Natural killer cell (primary cell): ENCODE results near the gene FHIT. TPM values are rescaled to one million over a fixed set of nuclear protein-coding genes. Genes with fewer than 3 reads are reported as not detected.

Source experiments
- ATAC-seq, 3 donors: fragments of 150-1000 bp in 2 of 3; fragments of 200-7000 bp in 1 of 3; cut with Tn5 transposase; 1 replicate in 1 of 3; 2 replicates in 2 of 3; pipeline ENCODE4 v1.10.0; 2021; ENCODE audit warnings: mild to moderate bottlenecking in 2 of 3, moderate library complexity in 2 of 3
- DNase-seq, 2 donors: peaks; one replicate each; pipeline versions ENCODE4 v3.0.0 to v3.0.0-alpha.2; 2013 to 2021; ENCODE audit warnings: mixed read lengths in 1 of 2
- H3K27ac ChIP-seq: one replicate; pipeline ENCODE4 v1.5.1; 2013; ENCODE audit warnings: mild to moderate bottlenecking, low read length
- H3K27me3 ChIP-seq: one replicate; pipeline ENCODE4 v1.6.1; 2013; ENCODE audit warnings: low read length; ENCODE audit not compliant: control insufficient read depth, insufficient read depth
- H3K36me3 ChIP-seq: one replicate; pipeline ENCODE4 v1.6.1; 2013; ENCODE audit warnings: low read length; ENCODE audit not compliant: control insufficient read depth, insufficient read depth
- H3K4me1 ChIP-seq: one replicate; pipeline ENCODE4 v1.6.1; 2013; ENCODE audit warnings: low read length; ENCODE audit not compliant: control insufficient read depth, insufficient read depth
- H3K4me3 ChIP-seq: one replicate; pipeline ENCODE4 v1.5.1; 2013; ENCODE audit warnings: low read length
- H3K9me3 ChIP-seq: one replicate; pipeline ENCODE4 v1.6.1; 2013; ENCODE audit warnings: low read length; ENCODE audit not compliant: control insufficient read depth, insufficient read depth
- H3K27ac Mint-ChIP-seq, 2 donors: one replicate each; pipeline ENCODE4 v1.8.0; 2022; ENCODE audit warnings: mild to moderate bottlenecking in 2 of 2, mixed read lengths in 2 of 2, moderate library complexity in 1 of 2
- H3K27me3 Mint-ChIP-seq, 2 donors: one replicate each; pipeline ENCODE4 v1.8.0; 2022; ENCODE audit warnings: low read depth in 2 of 2, mixed read lengths in 2 of 2
- H3K36me3 Mint-ChIP-seq: one replicate; pipeline ENCODE4 v1.8.0; 2022; ENCODE audit warnings: mixed read lengths
- H3K4me1 Mint-ChIP-seq, 2 donors: one replicate each; pipeline ENCODE4 v1.8.0; 2022; ENCODE audit warnings: mixed read lengths in 2 of 2
- H3K4me3 Mint-ChIP-seq: one replicate; pipeline ENCODE4 v1.8.0; 2022; ENCODE audit warnings: mild to moderate bottlenecking, moderate library complexity, mixed read lengths
- H3K9me3 Mint-ChIP-seq, 2 donors: one replicate each; pipeline ENCODE4 v1.8.0; 2022; ENCODE audit warnings: mixed read lengths in 2 of 2
- WGBS: methylation state at CpG from one replicate; pipeline ENCODE4 v1.1.7; 2013; ENCODE audit warnings: missing lambda C conversion rate; ENCODE audit not compliant: insufficient coverage; 5-methylcytosine and 5-hydroxymethylcytosine counted together
- intact Hi-C: fragments of 100-400 bp; cut with micrococcal nuclease; formaldehyde crosslinking; loops from one replicate; pipeline ENCODE4 v1.14.2; 2022
- total RNA-seq, 4 donors: library from RNA; stranded (reverse); fragments of 120-200 nt in 1 of 4; gene quantifications; one replicate each; pipeline versions ENCODE4 v1.2.3 to v1.2.4, GENCODE V29; 2013 to 2022
- TF ChIP-seq, protein P1 (sequence below): fragments of 200-600 bp; IDR thresholded peaks from one replicate; pipeline ENCODE4 v1.8.0; 2022; ENCODE audit warnings: antibody characterized with exemption

The FHIT gene
- total RNA-seq, 3 donors from 2014 or later (not counting 1 experiment from before 2014, with no cell fraction given), result 2.7 to 6.1 (median 3.3) TPM

DNA sequence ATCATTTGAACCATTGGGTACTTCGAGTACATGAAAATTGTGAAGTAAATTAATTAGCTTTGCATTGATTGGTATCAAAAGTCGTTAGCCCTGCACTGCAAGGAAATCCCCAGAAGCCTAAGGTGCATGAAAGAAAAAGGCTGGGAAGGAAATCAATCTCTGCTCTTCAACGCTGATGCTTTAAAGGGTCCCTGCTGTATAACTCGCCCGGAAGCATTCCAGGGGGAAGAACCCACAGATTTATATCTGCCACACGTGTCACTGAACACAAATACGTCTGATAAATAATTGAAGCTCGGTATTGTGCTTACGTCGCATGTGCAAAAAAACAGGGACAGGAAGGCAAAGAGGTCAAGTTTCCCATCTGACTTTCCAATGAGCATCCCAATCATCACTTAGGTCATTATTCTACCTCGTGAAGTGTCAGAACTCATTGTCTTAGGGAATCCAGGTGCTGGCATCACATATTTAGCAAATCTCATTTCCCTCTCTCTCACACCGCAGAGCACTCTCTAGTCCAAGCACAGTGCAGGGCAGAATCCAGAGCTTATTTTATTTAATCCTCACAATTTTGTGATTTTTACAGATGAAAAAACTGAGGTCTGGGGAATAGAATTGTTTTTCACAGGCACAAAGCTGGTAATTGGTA lies 1397.1 kb downstream of the FHIT start:
- TF ChIP-seq, protein P1, sequence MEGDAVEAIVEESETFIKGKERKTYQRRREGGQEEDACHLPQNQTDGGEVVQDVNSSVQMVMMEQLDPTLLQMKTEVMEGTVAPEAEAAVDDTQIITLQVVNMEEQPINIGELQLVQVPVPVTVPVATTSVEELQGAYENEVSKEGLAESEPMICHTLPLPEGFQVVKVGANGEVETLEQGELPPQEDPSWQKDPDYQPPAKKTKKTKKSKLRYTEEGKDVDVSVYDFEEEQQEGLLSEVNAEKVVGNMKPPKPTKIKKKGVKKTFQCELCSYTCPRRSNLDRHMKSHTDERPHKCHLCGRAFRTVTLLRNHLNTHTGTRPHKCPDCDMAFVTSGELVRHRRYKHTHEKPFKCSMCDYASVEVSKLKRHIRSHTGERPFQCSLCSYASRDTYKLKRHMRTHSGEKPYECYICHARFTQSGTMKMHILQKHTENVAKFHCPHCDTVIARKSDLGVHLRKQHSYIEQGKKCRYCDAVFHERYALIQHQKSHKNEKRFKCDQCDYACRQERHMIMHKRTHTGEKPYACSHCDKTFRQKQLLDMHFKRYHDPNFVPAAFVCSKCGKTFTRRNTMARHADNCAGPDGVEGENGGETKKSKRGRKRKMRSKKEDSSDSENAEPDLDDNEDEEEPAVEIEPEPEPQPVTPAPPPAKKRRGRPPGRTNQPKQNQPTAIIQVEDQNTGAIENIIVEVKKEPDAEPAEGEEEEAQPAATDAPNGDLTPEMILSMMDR, result no peak
- DNase-seq (no peak), ATAC-seq (no peak)
- Histone ChIP-seq H3K4me1 (no peaks in the 10 kb centered on the region), H3K36me3 (no peaks in the 10 kb centered on the region), H3K27me3 (no peaks in the 10 kb centered on the region), H3K27ac (no peak overlapping the region), H3K4me3 (no peak overlapping the region), H3K9me3 (no peaks in the 10 kb centered on the region)
- no peaks in the 10 kb centered on the region for H3K9me3 Mint-ChIP-seq
- H3K4me1 Mint-ChIP-seq, result peaks cover 5 to 10% of the 10 kb centered on the region in 2 donors
- no peaks in the 10 kb centered on the region for H3K36me3 Mint-ChIP-seq
- H3K4me3 Mint-ChIP-seq, result no peak overlapping the region
- intact Hi-C loops, result no loop called here
- H3K27me3 Mint-ChIP-seq, result no peaks in the 10 kb centered on the region
- WGBS, result 91% methylated on average over 12 of the region's 12 CpGs
- H3K27ac Mint-ChIP-seq, result no peak overlapping the region

DNA sequence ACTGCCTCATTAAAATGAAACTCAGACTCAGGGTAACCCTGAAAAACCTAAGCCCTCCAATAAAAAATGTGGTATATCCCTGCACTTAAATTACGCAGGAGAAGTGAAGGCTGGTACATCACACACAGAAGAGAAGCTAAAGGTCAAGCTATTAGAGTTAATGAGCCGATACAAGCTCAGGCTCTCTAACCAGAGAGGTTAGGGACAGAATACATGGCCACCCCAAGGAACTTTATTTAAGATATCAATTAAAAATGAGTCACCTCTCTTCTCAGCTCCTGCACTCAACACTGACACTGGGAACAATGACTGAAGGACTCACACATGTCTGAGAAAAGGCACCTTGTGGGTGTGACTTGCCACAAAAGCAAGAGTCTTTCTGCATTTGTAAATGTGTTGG lies 1400.8 kb downstream of the FHIT start:
- ATAC-seq, result no peak
- H3K36me3 Mint-ChIP-seq, result peaks cover 11% of the 10 kb centered on the region
- WGBS, result 100% methylated on average over 2 of the region's 2 CpGs
- H3K4me1 ChIP-seq, result no peaks in the 10 kb centered on the region
- H3K27ac ChIP-seq, result no peak overlapping the region
- TF ChIP-seq, protein P1, result no peak
- H3K4me1 Mint-ChIP-seq, result no peaks in the 10 kb centered on the region
- H3K9me3 Mint-ChIP-seq, result peaks cover 4 to 8% of the 10 kb centered on the region in 2 donors
- H3K4me3 Mint-ChIP-seq, result no peak overlapping the region
- H3K4me3 ChIP-seq, result no peak overlapping the region
- H3K36me3 ChIP-seq, result no peaks in the 10 kb centered on the region
- no peaks in the 10 kb centered on the region for H3K9me3 ChIP-seq
- intact Hi-C loops, result no loop called here
- H3K27ac Mint-ChIP-seq, result no peak overlapping the region
- no peak for DNase-seq
- H3K27me3 Mint-ChIP-seq, result peaks cover 0 to 5% of the 10 kb centered on the region in 2 donors
- H3K27me3 ChIP-seq, result no peaks in the 10 kb centered on the region

DNA sequence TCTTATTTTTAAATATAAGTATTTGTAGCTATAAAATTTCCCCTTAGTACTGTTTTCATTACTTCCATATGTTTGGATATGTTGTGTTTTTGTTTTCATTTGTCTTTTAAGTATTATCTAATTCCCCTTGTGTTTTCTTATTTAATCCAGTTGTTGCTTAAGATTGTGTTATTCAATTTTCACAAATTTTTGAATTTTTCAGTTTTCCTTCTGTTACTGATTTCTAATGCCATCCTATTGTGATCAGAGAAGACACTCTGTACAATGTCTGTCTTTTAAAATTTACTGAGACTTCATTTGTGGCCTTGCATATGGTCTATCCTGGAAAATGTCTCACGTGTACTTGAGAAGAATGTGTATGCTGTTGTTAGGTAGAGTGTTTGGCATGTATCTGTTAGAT lies 1405.9 kb downstream of the FHIT start:
- Histone ChIP-seq H3K4me3 (no peak overlapping the region), H3K4me1 (peaks cover 2% of the 10 kb centered on the region), H3K36me3 (no peaks in the 10 kb centered on the region), H3K27me3 (no peaks in the 10 kb centered on the region), H3K27ac (no peak overlapping the region), H3K9me3 (no peaks in the 10 kb centered on the region)
- Mint-ChIP-seq H3K36me3 (peaks cover 11% of the 10 kb centered on the region), H3K4me3 (no peak overlapping the region), H3K4me1 (peaks cover 4% of the 10 kb centered on the region in 2 donors), H3K9me3 (peaks cover 4 to 8% of the 10 kb centered on the region in 2 donors), H3K27ac (no peak overlapping the region), H3K27me3 (peaks cover 0 to 5% of the 10 kb centered on the region in 2 donors)
- no peak for ATAC-seq
- no peak for DNase-seq
- WGBS, result 85% methylated on average over 1 of the region's 1 CpG
- TF ChIP-seq, protein P1, result no peak
- intact Hi-C loops, result no loop called here

DNA sequence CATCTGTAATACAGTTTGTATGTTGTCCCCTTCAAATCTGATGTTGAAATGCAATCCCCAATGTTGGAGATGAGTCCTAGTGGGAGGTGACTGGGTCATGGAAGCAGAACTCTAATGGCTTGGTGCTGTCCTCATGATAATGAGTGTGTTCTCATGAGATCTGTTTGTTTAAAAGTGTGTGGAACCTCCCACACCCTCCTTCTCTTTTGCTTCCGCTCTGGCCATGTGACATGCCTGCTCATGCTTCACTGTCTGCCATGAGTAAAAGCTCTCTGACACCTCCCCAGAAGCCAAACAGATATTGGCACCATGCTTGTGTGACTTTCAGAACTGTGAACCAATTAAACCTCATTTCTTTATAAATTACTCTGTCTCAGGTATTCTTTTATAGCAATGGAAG lies 1407.4 kb downstream of the FHIT start:
- Histone ChIP-seq H3K36me3 (no peaks in the 10 kb centered on the region), H3K27ac (no peak overlapping the region), H3K27me3 (no peaks in the 10 kb centered on the region), H3K4me1 (peaks cover 15% of the 10 kb centered on the region), H3K9me3 (no peaks in the 10 kb centered on the region), H3K4me3 (no peak overlapping the region)
- Mint-ChIP-seq H3K4me1 (peaks cover 16 to 18% of the 10 kb centered on the region in 2 donors), H3K27ac (no peak overlapping the region), H3K27me3 (peaks cover 0 to 5% of the 10 kb centered on the region in 2 donors), H3K9me3 (peaks cover 4 to 8% of the 10 kb centered on the region in 2 donors), H3K36me3 (peaks cover 11% of the 10 kb centered on the region), H3K4me3 (no peak overlapping the region)
- TF ChIP-seq, protein P1, result no peak
- intact Hi-C loops, result no loop called here
- ATAC-seq (no peak), DNase-seq (no peak)
- 100% methylated on average over 1 of the region's 1 CpG for WGBS
